Vagina (tissue), 2 donors: ENCODE data around the gene PACRG.

Source experiments
- CTCF ChIP-seq, 3 experiments: fragments of 450-650 bp in 2 of 3; fragments of 200-600 bp in 1 of 3; sonication (generic) in 1 of 3; IDR thresholded peaks; one replicate each; pipeline ENCODE4 v1.5.1; 2017 to 2019; ENCODE audit warnings: antibody characterized with exemption in 3 of 3, mild to moderate bottlenecking in 2 of 3, moderate library complexity in 2 of 3
- POLR2A ChIP-seq, 2 donors: fragments of 450-650 bp; IDR thresholded peaks; one replicate each; pipeline ENCODE4 v1.6.1; 2017; ENCODE audit warnings: antibody characterized with exemption in 2 of 2, mild to moderate bottlenecking in 2 of 2, moderate library complexity in 2 of 2
- POLR2AphosphoS5 ChIP-seq, 2 donors: sonication (generic); formaldehyde crosslinking; IDR thresholded peaks; one replicate each; pipeline ENCODE4 v1.9.0; 2017; ENCODE audit warnings: antibody characterized with exemption in 2 of 2, mild to moderate bottlenecking in 2 of 2, low read depth in 1 of 2; ENCODE audit not compliant: insufficient read depth in 1 of 2

- TF ChIP-seq CTCF (IDR thresholded peaks at IDR 0.05) = no peak
- no peak for TF ChIP-seq POLR2A (IDR thresholded peaks at IDR 0.05)
- TF ChIP-seq POLR2AphosphoS5 (IDR thresholded peaks at IDR 0.05; ENCODE audit: insufficient read depth in 1 of 2, low read depth in 1 of 2) = no peak
Measured at GRCh38 chr6:162846723-162847122, 118.9 kb downstream of the PACRG start.
